Left ventricle myocardium inferior (tissue), 1 donor: ENCODE measurements around the gene GTF3C5. TPM values are rescaled to one million over a fixed set of nuclear protein-coding genes. Genes with fewer than 3 reads are reported as not detected.
A peak's percentile ranks its signal among the peaks of the same experiment; 100 is the strongest.

ENCODE experiments used
- DNase-seq: peaks from one replicate; pipeline ENCODE4 v3.0.0-alpha.2; 2020
- H3K27ac ChIP-seq: fragments of 200-600 bp; replicated peaks from 2 replicates; pipeline ENCODE4 v1.8.0; 2021
- H3K27me3 ChIP-seq: fragments of 200-600 bp; 2 replicates; pipeline ENCODE4 v1.8.0; 2021; ENCODE audit warnings: low read depth
- H3K36me3 ChIP-seq: fragments of 200-600 bp; 2 replicates; pipeline ENCODE4 v1.8.0; 2021
- H3K4me1 ChIP-seq: fragments of 200-600 bp; 2 replicates; pipeline ENCODE4 v1.8.0; 2021
- H3K4me3 ChIP-seq: fragments of 200-600 bp; 2 replicates; pipeline ENCODE4 v1.8.0; 2021; ENCODE audit warnings: mild to moderate bottlenecking, moderate library complexity
- H3K9me3 ChIP-seq: fragments of 200-600 bp; replicated peaks from 2 replicates; pipeline ENCODE4 v1.8.0; 2021
- CTCF ChIP-seq: fragments of 200-600 bp; IDR thresholded peaks from 2 replicates; pipeline ENCODE4 v1.8.0; 2021; ENCODE audit warnings: antibody characterized with exemption, mild to moderate bottlenecking, borderline replicate concordance
- intact Hi-C: fragments of 100-400 bp; cut with micrococcal nuclease; formaldehyde crosslinking; loops from one replicate; pipeline ENCODE4 v1.11.0; 2022
- total RNA-seq: library from RNA; stranded (reverse); fragmentation: NEBNext Ultra II Directional; extraction: Animal tissue kit (Norgen Biotek cat#: 25700); gene quantifications from one replicate; pipeline ENCODE4 v1.2.1, GENCODE V29; 2021
- donor health status: DM: no; HTN: yes; CAD: no; lungs with severe emphysema.

GTF3C5 gene
- total RNA-seq, 1 donor from 2014 or later = 36.0 TPM

DNA sequence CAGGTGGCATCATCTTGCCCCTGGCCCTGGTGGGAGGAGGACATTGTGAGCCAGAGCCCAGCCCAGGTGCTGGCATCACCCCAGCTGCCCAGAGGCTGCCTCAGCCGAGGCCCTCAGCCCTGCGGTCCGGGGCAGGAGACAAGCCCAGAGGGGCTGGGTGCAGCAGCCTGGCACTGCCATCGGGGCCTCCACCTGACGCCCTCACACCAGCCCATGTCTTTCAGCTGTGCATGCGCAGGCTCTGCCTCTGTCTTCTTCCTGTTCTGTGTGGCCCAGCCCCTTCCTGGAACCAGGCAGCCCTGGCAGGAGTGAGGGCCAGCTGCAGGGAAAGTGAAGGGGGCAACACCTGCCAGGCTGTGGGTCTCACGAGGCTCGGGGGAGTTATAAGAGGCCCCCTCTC, 26.2 kb downstream of the GTF3C5 start:
- DNase-seq = no peak
- no peak overlapping the region for H3K4me3 ChIP-seq
- H3K4me1 ChIP-seq = peaks cover 83% of the 10 kb centered on the region
- H3K9me3 ChIP-seq = no peaks in the 10 kb centered on the region
- intact Hi-C loops = no loop called here
- H3K36me3 ChIP-seq = peaks cover 56% of the 10 kb centered on the region
- peak overlapping the region; percentile 96 for H3K27ac ChIP-seq
- H3K27me3 ChIP-seq = no peaks in the 10 kb centered on the region
- TF ChIP-seq CTCF = no peak

DNA sequence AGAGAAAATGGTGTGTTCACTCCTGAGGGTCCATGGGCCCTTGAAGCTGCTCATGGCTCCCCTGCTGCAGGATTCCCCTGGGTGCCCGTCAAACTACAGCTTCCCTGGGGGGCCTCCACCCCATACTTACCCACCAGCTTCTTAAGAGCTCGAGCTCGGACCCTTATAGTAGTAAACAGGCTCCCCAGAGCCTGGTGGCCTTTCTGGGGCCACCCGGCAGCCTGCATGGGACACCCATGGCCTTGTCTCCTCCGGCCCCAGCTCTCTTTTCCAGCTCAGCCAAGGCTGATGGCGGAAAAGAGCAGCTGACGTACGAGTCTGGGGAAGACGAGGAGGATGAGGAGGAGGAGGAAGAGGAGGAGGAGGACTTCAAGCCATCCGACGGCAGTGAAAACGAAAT, 26.8 kb downstream of the GTF3C5 start:
- no peaks in the 10 kb centered on the region for H3K27me3 ChIP-seq
- H3K27ac ChIP-seq = peak overlapping the region; percentile 96
- H3K36me3 ChIP-seq = peaks cover 52% of the 10 kb centered on the region
- H3K4me3 ChIP-seq = no peak overlapping the region
- no peaks in the 10 kb centered on the region for H3K9me3 ChIP-seq
- H3K4me1 ChIP-seq = peaks cover 83% of the 10 kb centered on the region
- no peak for DNase-seq
- TF ChIP-seq CTCF = no peak
- intact Hi-C loops = no loop called here

DNA sequence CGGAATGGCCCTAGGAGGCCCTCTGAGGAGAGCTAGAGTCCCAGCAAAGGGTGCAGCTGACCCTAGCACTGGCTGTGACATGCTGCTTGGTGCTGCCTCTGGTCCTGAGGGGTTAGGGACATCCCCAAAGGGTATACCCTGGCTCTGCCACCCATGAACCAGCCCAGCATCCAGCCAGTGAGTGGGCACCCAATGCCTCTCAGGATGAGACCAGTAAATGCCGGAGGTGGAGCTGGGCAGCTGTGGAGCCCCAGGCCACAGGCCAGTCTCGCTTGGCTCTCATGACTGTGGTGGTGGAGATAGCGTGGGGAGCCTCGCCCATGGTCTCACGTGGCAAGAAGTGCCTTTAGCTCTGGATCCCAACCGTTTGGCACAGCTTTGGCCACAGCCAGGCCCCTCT, 27.3 kb downstream of the GTF3C5 start:
- no peak for TF ChIP-seq CTCF
- H3K27me3 ChIP-seq = no peaks in the 10 kb centered on the region
- no peaks in the 10 kb centered on the region for H3K9me3 ChIP-seq
- H3K4me1 ChIP-seq = peaks cover 83% of the 10 kb centered on the region
- DNase-seq = no peak
- peak overlapping the region; percentile 96 for H3K27ac ChIP-seq
- intact Hi-C loops = no loop called here
- H3K36me3 ChIP-seq = peaks cover 47% of the 10 kb centered on the region
- H3K4me3 ChIP-seq = no peak overlapping the region

DNA sequence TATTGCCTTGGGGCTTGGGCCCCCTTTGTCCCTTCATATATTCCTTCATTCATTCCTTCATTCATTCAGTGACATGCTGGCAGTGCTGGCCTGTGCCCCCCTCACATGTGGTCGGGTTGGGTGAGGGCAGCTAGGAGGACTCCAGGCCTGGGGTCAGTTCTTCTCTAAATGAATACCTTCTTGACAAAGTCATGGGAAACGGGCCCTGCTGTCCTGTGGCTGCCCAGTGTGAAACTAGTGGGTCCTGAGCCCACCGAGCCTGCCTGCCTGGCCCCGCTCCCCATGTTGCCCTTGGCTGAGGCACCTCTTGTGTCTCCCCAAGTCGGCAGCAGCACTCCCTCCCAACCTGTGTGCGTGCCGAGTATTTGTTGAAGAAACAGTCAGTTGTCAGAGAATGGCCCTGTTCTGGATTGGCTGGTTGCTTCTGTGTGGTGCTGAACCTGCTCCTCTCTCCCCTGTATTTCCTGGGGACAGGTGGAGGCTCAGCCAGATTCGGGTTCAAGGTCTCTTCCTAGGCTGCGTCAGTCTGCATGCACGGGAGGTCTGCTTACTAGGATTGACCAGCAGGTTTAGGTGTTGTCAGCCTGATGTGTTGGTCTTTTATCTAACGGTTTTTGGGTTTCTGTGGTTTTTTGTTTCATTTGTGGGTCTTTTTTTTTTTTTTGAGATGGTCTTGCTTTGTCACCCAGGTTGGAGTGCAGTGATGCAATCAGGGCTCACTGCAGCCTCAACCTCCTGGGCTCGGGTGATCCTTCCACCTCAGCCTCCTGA, 27.9 kb downstream of the GTF3C5 start:
- Histone ChIP-seq H3K27ac (peak overlapping the region; percentile 96), H3K4me3 (no peak overlapping the region), H3K36me3 (peaks cover 42% of the 10 kb centered on the region), H3K4me1 (peaks cover 76% of the 10 kb centered on the region), H3K9me3 (no peaks in the 10 kb centered on the region), H3K27me3 (no peaks in the 10 kb centered on the region)
- no peak for DNase-seq
- intact Hi-C loops = no loop called here
- TF ChIP-seq CTCF = no peak

- no peaks in the 10 kb centered on the region for H3K9me3 ChIP-seq
- no peaks in the 10 kb centered on the region for H3K27me3 ChIP-seq
- H3K36me3 ChIP-seq = peaks cover 33% of the 10 kb centered on the region
- H3K4me1 ChIP-seq = peaks cover 67% of the 10 kb centered on the region
- no peak overlapping the region for H3K4me3 ChIP-seq
- peak overlapping the region; percentile 96 for H3K27ac ChIP-seq
- TF ChIP-seq CTCF = no peak
- intact Hi-C loops = no loop called here
- DNase-seq = no peak
Measured at GRCh38 chr9:133059623-133060022, 28.8 kb downstream of the GTF3C5 start.
